HCT116 (cell line): ENCODE data around the gene SERTAD2.

Experiments used
- JUND ChIP-seq: IDR thresholded peaks from 2 replicates; pipeline ENCODE4 v1.6.1; 2012
- POLR2A ChIP-seq: IDR thresholded peaks from 2 replicates; pipeline ENCODE4 v1.7.0; 2011; ENCODE audit warnings: borderline replicate concordance; ENCODE audit not compliant: insufficient read depth, insufficient read length; ENCODE audit errors: extremely low read depth
- POLR2AphosphoS5 ChIP-seq: IDR thresholded peaks from 2 replicates; pipeline ENCODE4 v1.6.1; 2011; ENCODE audit warnings: mild to moderate bottlenecking, low read depth, low read length, moderate library complexity
- TF ChIP-seq, protein P1 (sequence below), 3 experiments: fragments of 200-600 bp in 1 of 3; sonication (generic) in 1 of 3; IDR thresholded peaks in 2 of 3; conservative IDR thresholded peaks in 1 of 3; 2 replicates each; pipeline ENCODE4 v1.5.1; 2012 to 2017; ENCODE audit warnings: low read depth in 2 of 3, low read length in 2 of 3, antibody characterized with exemption in 1 of 3, borderline replicate concordance in 1 of 3, control low read depth in 1 of 3, mild to moderate bottlenecking in 1 of 3, mixed read lengths in 1 of 3, mixed run types in 1 of 3, moderate library complexity in 1 of 3; ENCODE audit not compliant: insufficient read depth in 1 of 3

DNA sequence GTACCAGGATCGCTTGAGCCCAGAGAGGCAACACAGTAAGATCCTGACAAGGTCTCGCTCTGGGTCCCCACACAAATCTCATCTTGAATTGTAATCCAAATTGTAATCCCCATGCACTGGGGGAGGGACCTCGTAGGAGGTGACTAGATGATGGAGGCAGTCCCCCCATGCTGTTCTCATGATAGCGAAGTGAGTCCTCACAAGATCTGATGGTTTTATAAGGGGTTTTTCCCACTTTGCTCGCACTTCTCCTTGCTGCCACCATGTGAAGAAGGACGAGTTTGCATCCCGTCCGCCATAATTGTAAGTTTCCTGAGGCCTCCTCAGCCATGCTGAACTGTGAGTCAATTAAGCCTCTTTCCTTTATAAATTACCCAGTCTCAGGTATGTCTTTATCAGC, 46.0 kb upstream of the SERTAD2 start:
- TF ChIP-seq, protein P1, sequence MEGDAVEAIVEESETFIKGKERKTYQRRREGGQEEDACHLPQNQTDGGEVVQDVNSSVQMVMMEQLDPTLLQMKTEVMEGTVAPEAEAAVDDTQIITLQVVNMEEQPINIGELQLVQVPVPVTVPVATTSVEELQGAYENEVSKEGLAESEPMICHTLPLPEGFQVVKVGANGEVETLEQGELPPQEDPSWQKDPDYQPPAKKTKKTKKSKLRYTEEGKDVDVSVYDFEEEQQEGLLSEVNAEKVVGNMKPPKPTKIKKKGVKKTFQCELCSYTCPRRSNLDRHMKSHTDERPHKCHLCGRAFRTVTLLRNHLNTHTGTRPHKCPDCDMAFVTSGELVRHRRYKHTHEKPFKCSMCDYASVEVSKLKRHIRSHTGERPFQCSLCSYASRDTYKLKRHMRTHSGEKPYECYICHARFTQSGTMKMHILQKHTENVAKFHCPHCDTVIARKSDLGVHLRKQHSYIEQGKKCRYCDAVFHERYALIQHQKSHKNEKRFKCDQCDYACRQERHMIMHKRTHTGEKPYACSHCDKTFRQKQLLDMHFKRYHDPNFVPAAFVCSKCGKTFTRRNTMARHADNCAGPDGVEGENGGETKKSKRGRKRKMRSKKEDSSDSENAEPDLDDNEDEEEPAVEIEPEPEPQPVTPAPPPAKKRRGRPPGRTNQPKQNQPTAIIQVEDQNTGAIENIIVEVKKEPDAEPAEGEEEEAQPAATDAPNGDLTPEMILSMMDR (IDR thresholded peaks at IDR 0.05 in 2 of 3, conservative IDR thresholded peaks at IDR 0.05 in 1 of 3; ENCODE audit: borderline replicate concordance in 1 of 3, insufficient read depth in 1 of 3, low read depth in 2 of 3, low read length in 2 of 3), result no peak
- TF ChIP-seq POLR2A, result no peak
- no peak for TF ChIP-seq JUND
- TF ChIP-seq POLR2AphosphoS5, result no peak
